Measurements from ENCODE around the gene DTNB. TPM values are rescaled to one million over a fixed set of nuclear protein-coding genes. Genes with fewer than 3 reads are reported as not detected.

The DTNB gene
- polyA plus RNA-seq, 1 of the 3 experiments (the other 2 are of a cell fraction): 15.3 TPM

DNA sequence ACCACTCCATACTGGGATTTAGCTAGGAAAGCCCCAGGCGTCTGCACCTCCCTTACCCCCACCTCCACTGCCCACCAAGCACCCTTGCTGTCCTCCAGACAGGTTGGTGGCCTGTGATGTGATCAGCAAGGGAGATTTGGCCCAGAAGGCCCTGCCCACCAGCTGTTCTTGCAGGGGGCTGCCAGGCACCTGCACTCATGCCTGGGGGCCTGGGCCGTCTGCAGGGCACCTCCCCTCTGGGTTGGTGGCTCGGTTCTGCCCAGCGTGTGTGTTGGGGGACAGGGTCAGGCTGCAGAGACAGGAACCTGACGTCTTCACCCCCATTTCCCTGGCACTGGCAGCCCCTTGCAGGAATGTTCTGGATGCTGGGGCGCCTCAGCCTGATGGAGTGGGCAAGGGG lies 337.4 kb downstream of the DTNB start (continued):
- TF ChIP-seq GABPA (IDR thresholded peaks at IDR 0.05; ENCODE audit: low read depth) (no peak), NRF1 (IDR thresholded peaks at IDR 0.05; ENCODE audit: low read depth, low read length) (no peak), TEAD4 (IDR thresholded peaks at IDR 0.05; ENCODE audit: borderline replicate concordance, insufficient read depth) (no peak), FOSL2 (IDR thresholded peaks at IDR 0.05; ENCODE audit: borderline replicate concordance, low read depth) (no peak), NFIC (IDR thresholded peaks at IDR 0.05; ENCODE audit: borderline replicate concordance) (no peak), MEF2A (IDR thresholded peaks at IDR 0.05; ENCODE audit: borderline replicate concordance, low read depth) (no peak)
- TF ChIP-seq, protein P1, sequence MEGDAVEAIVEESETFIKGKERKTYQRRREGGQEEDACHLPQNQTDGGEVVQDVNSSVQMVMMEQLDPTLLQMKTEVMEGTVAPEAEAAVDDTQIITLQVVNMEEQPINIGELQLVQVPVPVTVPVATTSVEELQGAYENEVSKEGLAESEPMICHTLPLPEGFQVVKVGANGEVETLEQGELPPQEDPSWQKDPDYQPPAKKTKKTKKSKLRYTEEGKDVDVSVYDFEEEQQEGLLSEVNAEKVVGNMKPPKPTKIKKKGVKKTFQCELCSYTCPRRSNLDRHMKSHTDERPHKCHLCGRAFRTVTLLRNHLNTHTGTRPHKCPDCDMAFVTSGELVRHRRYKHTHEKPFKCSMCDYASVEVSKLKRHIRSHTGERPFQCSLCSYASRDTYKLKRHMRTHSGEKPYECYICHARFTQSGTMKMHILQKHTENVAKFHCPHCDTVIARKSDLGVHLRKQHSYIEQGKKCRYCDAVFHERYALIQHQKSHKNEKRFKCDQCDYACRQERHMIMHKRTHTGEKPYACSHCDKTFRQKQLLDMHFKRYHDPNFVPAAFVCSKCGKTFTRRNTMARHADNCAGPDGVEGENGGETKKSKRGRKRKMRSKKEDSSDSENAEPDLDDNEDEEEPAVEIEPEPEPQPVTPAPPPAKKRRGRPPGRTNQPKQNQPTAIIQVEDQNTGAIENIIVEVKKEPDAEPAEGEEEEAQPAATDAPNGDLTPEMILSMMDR (IDR thresholded peaks at IDR 0.05): no peak
- TF ChIP-seq, protein P2, sequence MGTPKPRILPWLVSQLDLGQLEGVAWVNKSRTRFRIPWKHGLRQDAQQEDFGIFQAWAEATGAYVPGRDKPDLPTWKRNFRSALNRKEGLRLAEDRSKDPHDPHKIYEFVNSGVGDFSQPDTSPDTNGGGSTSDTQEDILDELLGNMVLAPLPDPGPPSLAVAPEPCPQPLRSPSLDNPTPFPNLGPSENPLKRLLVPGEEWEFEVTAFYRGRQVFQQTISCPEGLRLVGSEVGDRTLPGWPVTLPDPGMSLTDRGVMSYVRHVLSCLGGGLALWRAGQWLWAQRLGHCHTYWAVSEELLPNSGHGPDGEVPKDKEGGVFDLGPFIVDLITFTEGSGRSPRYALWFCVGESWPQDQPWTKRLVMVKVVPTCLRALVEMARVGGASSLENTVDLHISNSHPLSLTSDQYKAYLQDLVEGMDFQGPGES (IDR thresholded peaks at IDR 0.05; ENCODE audit: low read depth, low read length): no peak
- TF ChIP-seq, protein P3, sequence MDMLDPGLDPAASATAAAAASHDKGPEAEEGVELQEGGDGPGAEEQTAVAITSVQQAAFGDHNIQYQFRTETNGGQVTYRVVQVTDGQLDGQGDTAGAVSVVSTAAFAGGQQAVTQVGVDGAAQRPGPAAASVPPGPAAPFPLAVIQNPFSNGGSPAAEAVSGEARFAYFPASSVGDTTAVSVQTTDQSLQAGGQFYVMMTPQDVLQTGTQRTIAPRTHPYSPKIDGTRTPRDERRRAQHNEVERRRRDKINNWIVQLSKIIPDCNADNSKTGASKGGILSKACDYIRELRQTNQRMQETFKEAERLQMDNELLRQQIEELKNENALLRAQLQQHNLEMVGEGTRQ (IDR thresholded peaks at IDR 0.05; ENCODE audit: borderline replicate concordance, low read depth, low read length): no peak

DNA sequence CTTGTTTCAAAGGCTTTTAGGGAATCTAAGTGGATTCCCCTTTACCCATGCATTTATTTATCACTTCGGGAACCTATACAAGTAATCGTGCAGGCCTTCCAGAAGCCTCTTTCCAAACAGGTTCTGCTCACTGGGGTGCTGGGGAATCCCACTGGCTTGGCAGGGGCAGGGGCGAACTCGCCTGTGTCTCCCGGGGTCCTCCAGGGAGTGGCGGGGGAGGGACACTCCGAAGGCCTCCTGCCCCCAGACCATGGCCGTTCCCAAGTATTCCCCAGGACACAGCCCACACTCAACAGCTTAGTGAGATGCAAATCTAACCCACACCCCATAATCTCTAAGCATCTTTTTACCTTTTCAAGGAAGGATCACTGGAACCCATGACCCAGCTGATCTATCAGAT lies 338.2 kb downstream of the DTNB start:
- peaks cover 0 to 3% of the 10 kb centered on the region in 2 experiments for H3K36me3 ChIP-seq (replicated peaks in 1 of 2; ENCODE audit: control insufficient read depth in 1 of 2, insufficient read depth in 2 of 2, low read length in 1 of 2)
- H3K79me2 ChIP-seq (ENCODE audit: insufficient read depth): peaks cover 20% of the 10 kb centered on the region
- no peaks in the 10 kb centered on the region for H3K9me2 ChIP-seq
- POLR2A ChIA-PET: interaction anchor here (0.7 to 3.1 kb wide), 3 partner anchors 24 to 183 kb away, joined by 3 to 20 read pairs (median 3); no protein-coding TSS in a partner anchor
- no peak overlapping the region for H3K4me3 ChIP-seq (ENCODE audit: low read depth in 2 of 2, low read length in 1 of 2)
- no peaks in the 10 kb centered on the region for H3K27me3 ChIP-seq (ENCODE audit: insufficient read depth)
- H3K9ac ChIP-seq: no peak overlapping the region
- H4K20me1 ChIP-seq (ENCODE audit: insufficient read depth): peaks cover 96% of the 10 kb centered on the region
- DNase-seq: no peak
- CTCF ChIA-PET: interaction anchor here (1.2 to 11.3 kb wide), 4 partner anchors 18 to 78 kb away, joined by 4 to 117 read pairs (median 12); no protein-coding TSS in a partner anchor
- peak overlapping the region in 1 of 2 experiments; percentile 89; a peak in 2 of 4 replicates for H3K27ac ChIP-seq (ENCODE audit: low read depth in 2 of 2, low read length in 1 of 2)
- 93% methylated on average over 4 of the region's 8 CpGs for WGBS (ENCODE audit: low lambda C conversion rate)
- no peak overlapping the region for H3K4me2 ChIP-seq
- H3F3A ChIP-seq (replicated peaks; ENCODE audit: insufficient read depth): no peaks in the 10 kb centered on the region
- H3K4me1 ChIP-seq (ENCODE audit: control insufficient read depth in 1 of 2, insufficient read depth in 2 of 2, low read depth in 1 of 2, low read length in 1 of 2): peaks cover 3 to 95% of the 10 kb centered on the region in 2 experiments; a peak in 2 of 4 replicates
- no peak overlapping the region for H2AFZ ChIP-seq (ENCODE audit: low read depth)
- H3K9me3 ChIP-seq: no peaks in the 10 kb centered on the region
- TF ChIP-seq, protein P1 (IDR thresholded peaks at IDR 0.05): no peak
- TF ChIP-seq SMC3 (IDR thresholded peaks at IDR 0.05; ENCODE audit: low read depth, low read length) (no peak), RAD21 (IDR thresholded peaks at IDR 0.05; ENCODE audit: low read length) (no peak), ELF1 (IDR thresholded peaks at IDR 0.05) (no peak), POLR2AphosphoS5 (IDR thresholded peaks at IDR 0.05; ENCODE audit: low read depth, low read length) (no peak), TAF1 (IDR thresholded peaks at IDR 0.05; ENCODE audit: borderline replicate concordance, low read depth, low read length) (no peak), EP300 (IDR thresholded peaks at IDR 0.05; ENCODE audit: borderline replicate concordance in 1 of 2, low read depth in 1 of 2, low read length in 1 of 2) (no peak), MXI1 (IDR thresholded peaks at IDR 0.05; ENCODE audit: low read depth, low read length) (no peak), FOSL2 (IDR thresholded peaks at IDR 0.05; ENCODE audit: borderline replicate concordance, low read depth) (no peak), RCOR1 (IDR thresholded peaks at IDR 0.05; ENCODE audit: low read length) (no peak), NFIC (IDR thresholded peaks at IDR 0.05; ENCODE audit: borderline replicate concordance) (no peak), JUND (IDR thresholded peaks at IDR 0.05) (no peak)
- TF ChIP-seq, protein P4, sequence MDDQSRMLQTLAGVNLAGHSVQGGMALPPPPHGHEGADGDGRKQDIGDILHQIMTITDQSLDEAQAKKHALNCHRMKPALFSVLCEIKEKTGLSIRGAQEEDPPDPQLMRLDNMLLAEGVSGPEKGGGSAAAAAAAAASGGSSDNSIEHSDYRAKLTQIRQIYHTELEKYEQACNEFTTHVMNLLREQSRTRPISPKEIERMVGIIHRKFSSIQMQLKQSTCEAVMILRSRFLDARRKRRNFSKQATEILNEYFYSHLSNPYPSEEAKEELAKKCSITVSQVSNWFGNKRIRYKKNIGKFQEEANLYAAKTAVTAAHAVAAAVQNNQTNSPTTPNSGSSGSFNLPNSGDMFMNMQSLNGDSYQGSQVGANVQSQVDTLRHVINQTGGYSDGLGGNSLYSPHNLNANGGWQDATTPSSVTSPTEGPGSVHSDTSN (IDR thresholded peaks at IDR 0.05): no peak
- TF ChIP-seq, protein P5, sequence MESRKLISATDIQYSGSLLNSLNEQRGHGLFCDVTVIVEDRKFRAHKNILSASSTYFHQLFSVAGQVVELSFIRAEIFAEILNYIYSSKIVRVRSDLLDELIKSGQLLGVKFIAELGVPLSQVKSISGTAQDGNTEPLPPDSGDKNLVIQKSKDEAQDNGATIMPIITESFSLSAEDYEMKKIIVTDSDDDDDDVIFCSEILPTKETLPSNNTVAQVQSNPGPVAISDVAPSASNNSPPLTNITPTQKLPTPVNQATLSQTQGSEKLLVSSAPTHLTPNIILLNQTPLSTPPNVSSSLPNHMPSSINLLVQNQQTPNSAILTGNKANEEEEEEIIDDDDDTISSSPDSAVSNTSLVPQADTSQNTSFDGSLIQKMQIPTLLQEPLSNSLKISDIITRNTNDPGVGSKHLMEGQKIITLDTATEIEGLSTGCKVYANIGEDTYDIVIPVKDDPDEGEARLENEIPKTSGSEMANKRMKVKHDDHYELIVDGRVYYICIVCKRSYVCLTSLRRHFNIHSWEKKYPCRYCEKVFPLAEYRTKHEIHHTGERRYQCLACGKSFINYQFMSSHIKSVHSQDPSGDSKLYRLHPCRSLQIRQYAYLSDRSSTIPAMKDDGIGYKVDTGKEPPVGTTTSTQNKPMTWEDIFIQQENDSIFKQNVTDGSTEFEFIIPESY (IDR thresholded peaks at IDR 0.05; ENCODE audit: borderline replicate concordance, low read depth): no peak
- TF ChIP-seq, protein P2 (IDR thresholded peaks at IDR 0.05; ENCODE audit: low read depth, low read length): no peak

All from SK-N-SH (cell line).